Kidney epithelial cell (primary cell): Measurements from ENCODE around the gene ARAP1. TPM values are rescaled to one million over a fixed set of nuclear protein-coding genes. Genes with fewer than 3 reads are reported as not detected.

Source experiments
- DNase-seq: peaks from one replicate; pipeline ENCODE4 v3.0.0-alpha.2; 2010; ENCODE audit warnings: low read depth
- H3K27me3 ChIP-seq: 2 replicates; pipeline ENCODE4 v1.6.0; 2011; ENCODE audit warnings: low read length; ENCODE audit not compliant: control insufficient read depth, insufficient read depth
- H3K36me3 ChIP-seq: 2 replicates; pipeline ENCODE4 v1.5.1; 2011; ENCODE audit warnings: low read length; ENCODE audit not compliant: control insufficient read depth, insufficient read depth
- H3K4me3 ChIP-seq: 2 replicates; pipeline ENCODE4 v1.5.1; 2011; ENCODE audit warnings: low read depth, mild to moderate bottlenecking, control low read depth, low read length
- CTCF ChIP-seq: IDR thresholded peaks from 2 replicates; pipeline ENCODE4 v1.5.1; 2011; ENCODE audit warnings: mild to moderate bottlenecking, moderate library complexity, low read length, control low read depth, inconsistent platforms; ENCODE audit not compliant: insufficient read depth, poor library complexity, severe bottlenecking
- total RNA-seq: library from RNA; depleted of rRNA; stranded (reverse); fragments of >200 nt; gene quantifications from 2 replicates; pipeline ENCODE4 v1.2.3, GENCODE V29; 2015

ARAP1 gene
- total RNA-seq, 1 donor from 2014 or later: 97.1 TPM

GRCh38 chr11:72760539-72761405, 8.6 kb upstream of the ARAP1 start:
- no peaks in the 10 kb centered on the region for H3K36me3 ChIP-seq
- no peak for TF ChIP-seq CTCF
- DNase-seq: no peak
- no peak overlapping the region for H3K4me3 ChIP-seq
- no peaks in the 10 kb centered on the region for H3K27me3 ChIP-seq

- no peaks in the 10 kb centered on the region for H3K36me3 ChIP-seq
- TF ChIP-seq CTCF: no peak
- DNase-seq: no peak
- H3K4me3 ChIP-seq: no peak overlapping the region
- no peaks in the 10 kb centered on the region for H3K27me3 ChIP-seq
These were observed 7.3 kb upstream of the ARAP1 start for GRCh38 chr11:72759468-72759985.

GRCh38 chr11:72758690-72759389, 6.6 kb upstream of the ARAP1 start:
- Histone ChIP-seq H3K4me3 (no peak overlapping the region), H3K36me3 (no peaks in the 10 kb centered on the region), H3K27me3 (no peaks in the 10 kb centered on the region)
- no peak for TF ChIP-seq CTCF
- DNase-seq: no peak

- Histone ChIP-seq H3K4me3 (no peak overlapping the region), H3K36me3 (no peaks in the 10 kb centered on the region), H3K27me3 (no peaks in the 10 kb centered on the region)
- TF ChIP-seq CTCF: no peak
- DNase-seq: no peak
These were observed 6.1 kb upstream of the ARAP1 start for GRCh38 chr11:72758304-72758689.

- no peak for TF ChIP-seq CTCF
- H3K36me3 ChIP-seq: no peaks in the 10 kb centered on the region
- H3K27me3 ChIP-seq: no peaks in the 10 kb centered on the region
- no peak for DNase-seq
- no peak overlapping the region for H3K4me3 ChIP-seq
These were observed 3.6 kb upstream of the ARAP1 start for GRCh38 chr11:72755713-72756285.
